HepG2 (cell line): Measurements from ENCODE around the gene SECTM1. TPM values are rescaled to one million over a fixed set of nuclear protein-coding genes. Genes with fewer than 3 reads are reported as not detected.

Experiments used
- ARID4A ChIP-seq: sonication (generic); formaldehyde crosslinking; IDR thresholded peaks from 2 replicates; pipeline ENCODE4 v1.5.0; 2020; ENCODE audit warnings: mild to moderate bottlenecking, missing genetic modification reagents, borderline replicate concordance
- BRD4 ChIP-seq: sonication (generic); formaldehyde crosslinking; IDR thresholded peaks from 2 replicates; pipeline ENCODE4 v1.4.0; 2020; ENCODE audit warnings: missing genetic modification reagents
- E2F2 ChIP-seq: sonication (generic); formaldehyde crosslinking; IDR thresholded peaks from 2 replicates; pipeline ENCODE4 v1.4.0; 2020; ENCODE audit warnings: missing genetic modification reagents, borderline replicate concordance
- FOXC1 ChIP-seq: sonication (generic); formaldehyde crosslinking; IDR thresholded peaks from 2 replicates; pipeline ENCODE4 v1.8.0; 2022; ENCODE audit warnings: mild to moderate bottlenecking, missing genetic modification reagents, borderline replicate concordance
- FOXP4 ChIP-seq: sonication (generic); formaldehyde crosslinking; IDR thresholded peaks from 2 replicates; pipeline ENCODE4 v1.4.0; 2020; ENCODE audit warnings: missing genetic modification reagents
- KDM3A ChIP-seq: IDR thresholded peaks from 2 replicates; pipeline ENCODE4 v1.6.1; 2018; ENCODE audit warnings: low read depth, missing compliant biosample characterization
- KLF11 ChIP-seq: IDR thresholded peaks from 2 replicates; pipeline ENCODE4 v1.6.1; 2016; ENCODE audit warnings: missing compliant biosample characterization
- KLF16 ChIP-seq, 2 experiments: sonication (generic) in 1 of 2; formaldehyde crosslinking in 1 of 2; IDR thresholded peaks; 2 replicates each; pipeline versions ENCODE4 v1.6.1 to v1.8.0; 2016 to 2023; ENCODE audit warnings: missing genetic modification reagents in 2 of 2, missing compliant biosample characterization in 1 of 2
- MBD4 ChIP-seq: IDR thresholded peaks from 2 replicates; pipeline ENCODE4 v1.6.1; 2012; ENCODE audit warnings: low read length, inconsistent platforms, borderline replicate concordance
- MEIS1 ChIP-seq: sonication (generic); formaldehyde crosslinking; IDR thresholded peaks from 2 replicates; pipeline ENCODE4 v1.9.0; 2021; ENCODE audit warnings: mild to moderate bottlenecking, missing genetic modification reagents, moderate library complexity, borderline replicate concordance
- NFIC ChIP-seq: IDR thresholded peaks from 2 replicates; pipeline ENCODE4 v1.6.1; 2012; ENCODE audit warnings: mild to moderate bottlenecking, low read length, inconsistent platforms
- POLR2A ChIP-seq, 2 experiments: IDR thresholded peaks; 2 replicates each; pipeline ENCODE4 v1.6.1; 2011; ENCODE audit warnings: low read depth in 2 of 2, low read length in 2 of 2, mild to moderate bottlenecking in 1 of 2, moderate library complexity in 1 of 2; ENCODE audit not compliant: insufficient read depth in 1 of 2
- RNF2 ChIP-seq: fragments of 450-650 bp; conservative IDR thresholded peaks from 2 replicates; pipeline ENCODE4 v1.6.1; 2016; ENCODE audit warnings: low read depth
- ZFP82 ChIP-seq: sonication (generic); formaldehyde crosslinking; IDR thresholded peaks from 2 replicates; pipeline ENCODE4 v1.5.1; 2020; ENCODE audit warnings: mild to moderate bottlenecking, missing genetic modification reagents, borderline replicate concordance
- ZNF180 ChIP-seq: sonication (generic); formaldehyde crosslinking; IDR thresholded peaks from 2 replicates; pipeline ENCODE4 v1.4.0; 2020; ENCODE audit warnings: low read depth, missing genetic modification reagents, borderline replicate concordance
- ZNF501 ChIP-seq: sonication (generic); formaldehyde crosslinking; IDR thresholded peaks from 2 replicates; pipeline ENCODE4 v1.5.1; 2020; ENCODE audit warnings: mild to moderate bottlenecking, moderate library complexity, missing genetic modification reagents
- ZNF570 ChIP-seq: sonication (generic); formaldehyde crosslinking; IDR thresholded peaks from 2 replicates; pipeline ENCODE4 v1.4.0; 2020; ENCODE audit warnings: mild to moderate bottlenecking, missing genetic modification reagents, borderline replicate concordance
- ZSCAN30 ChIP-seq: sonication (generic); formaldehyde crosslinking; IDR thresholded peaks from 2 replicates; pipeline ENCODE4 v1.5.0; 2020; ENCODE audit warnings: mild to moderate bottlenecking, missing genetic modification reagents
- polyA plus RNA-seq, 8 experiments: library from polyadenylated mRNA; depleted of rRNA in 3 of 8; stranded (reverse) in 7 of 8; unstranded in 1 of 8; fragments of >200 nt; fragmentation: Illumina TruSeq in 4 of 8; extraction: Trizol in 4 of 8; gene quantifications; 2 replicates each; pipeline versions ENCODE4 v1.2.1 to v1.2.3, GENCODE V29; 2011 to 2016; ENCODE audit warnings: low read depth in 4 of 8, missing spikeins in 1 of 8, mixed read lengths in 1 of 8; ENCODE audit not compliant: insufficient read depth in 1 of 8
- total RNA-seq, 5 experiments: library from RNA; depleted of rRNA; stranded (reverse); fragments of >200 nt; fragmentation: Illumina TruSeq; extraction: Trizol; gene quantifications; 2 replicates each; pipeline ENCODE4 v1.2.3, GENCODE V29; 2016; ENCODE audit warnings: low read depth in 1 of 5

Gene SECTM1
- total and polyA plus RNA-seq, 2 of the 13 experiments (the other 11 are each of a cell fraction or from before 2014, with no cell fraction given), result 3.5 to 5.3 TPM

GRCh38 chr17:82304826-82305726 lies 28.5 kb downstream of the SECTM1 start (continued):
- TF ChIP-seq E2F2, result 0 out of 2 replicates have a peak, but pooled peaks have one; percentile 61
- TF ChIP-seq POLR2A (IDR thresholded peaks at IDR 0.05; ENCODE audit: insufficient read depth in 1 of 2, low read depth in 2 of 2, low read length in 2 of 2), result no peak
- no peak for TF ChIP-seq NFIC
- TF ChIP-seq MBD4, result no peak
- TF ChIP-seq KLF16 (CRISPR knock-in tag; IDR thresholded peaks at IDR 0.05), result 0 out of 4 replicates have a peak, but pooled peaks of 1 of the 2 experiments have one; percentile 31
- TF ChIP-seq FOXP4 (CRISPR knock-in tag), result 0 out of 2 replicates have a peak, but pooled peaks have one; percentile 20
- TF ChIP-seq ZFP82 (CRISPR knock-in tag), result no peak
- no peak for TF ChIP-seq KLF11 (CRISPR knock-in tag)
- TF ChIP-seq ZSCAN30 (CRISPR knock-in tag), result no peak
- no peak for TF ChIP-seq ZNF570 (CRISPR knock-in tag)
- TF ChIP-seq MEIS1 (CRISPR knock-in tag), result 0 out of 2 replicates have a peak, but pooled peaks have one; percentile 52
- TF ChIP-seq ARID4A (CRISPR knock-in tag), result peak; percentile 43; the same call in 1 of the 2 replicates
- peak; percentile 46; the same call in 1 of the 2 replicates for TF ChIP-seq BRD4 (CRISPR knock-in tag)
- no peak for TF ChIP-seq ZNF180 (CRISPR knock-in tag)
- 0 out of 2 replicates have a peak, but pooled peaks have one; percentile 51 for TF ChIP-seq FOXC1 (CRISPR knock-in tag)
- TF ChIP-seq ZNF501 (CRISPR knock-in tag), result peak; percentile 69
- 0 out of 2 replicates have a peak, but pooled peaks have one; percentile 26 for TF ChIP-seq KDM3A (CRISPR knock-in tag)
- peak; percentile 81; the same call in 1 of the 2 replicates for TF ChIP-seq RNF2
